Cardiac muscle cell (in vitro differentiated cells and primary cell): ENCODE measurements around the gene OR7A10. TPM values are rescaled to one million over a fixed set of nuclear protein-coding genes. Genes with fewer than 3 reads are reported as not detected.
"Not testable (repeated sequence)": the region's sequence is repeated elsewhere in the genome, so short reads cannot be mapped to it uniquely, and the experiment has no call there.

Source experiments
- DNase-seq, 2 donors: peaks; one replicate each; pipeline versions ENCODE4 v3.0.0 to v3.0.0-alpha.2; 2010 to 2017; ENCODE audit warnings: low read depth in 1 of 2, low spot score in 1 of 2
- H3K27ac ChIP-seq: fragments of 200-600 bp; sonication (generic); 2 replicates; pipeline ENCODE4 v1.5.1; 2016
- H3K27me3 ChIP-seq: fragments of 200-600 bp; sonication (generic); 2 replicates; pipeline ENCODE4 v1.6.0; 2016; ENCODE audit warnings: control low read depth
- H3K36me3 ChIP-seq: fragments of 200-600 bp; sonication (generic); 2 replicates; pipeline ENCODE4 v1.5.1; 2016; ENCODE audit warnings: control low read depth
- H3K4me1 ChIP-seq: fragments of 200-600 bp; sonication (generic); 2 replicates; pipeline ENCODE4 v1.8.1; 2017; ENCODE audit warnings: low read depth, mild to moderate bottlenecking, mixed run types
- H3K4me3 ChIP-seq: fragments of 200-600 bp; sonication (generic); 2 replicates; pipeline ENCODE4 v1.5.1; 2016; ENCODE audit warnings: mild to moderate bottlenecking
- H3K9me3 ChIP-seq: fragments of 200-600 bp; sonication (generic); 2 replicates; pipeline ENCODE4 v1.5.1; 2017; ENCODE audit warnings: low read depth, mild to moderate bottlenecking, control low read depth
- polyA plus RNA-seq: library from polyadenylated mRNA; unstranded; fragments of >200 nt; fragmentation: Nextera tagmentation; extraction: Ambion mirVana; gene quantifications from 2 replicates; pipeline ENCODE4 v1.2.1, GENCODE V29; 2016
- total RNA-seq: library from RNA; depleted of rRNA; stranded (reverse); fragments of >200 nt; gene quantifications from 2 replicates; pipeline ENCODE4 v1.2.3, GENCODE V29; 2016
- TF ChIP-seq, protein P1 (sequence below): IDR thresholded peaks from 2 replicates; pipeline ENCODE4 v1.5.1; 2012; ENCODE audit warnings: low read depth, mild to moderate bottlenecking, low read length

The OR7A10 gene
- total and polyA plus RNA-seq, 2 experiments from 2014 or later = not detected

DNA sequence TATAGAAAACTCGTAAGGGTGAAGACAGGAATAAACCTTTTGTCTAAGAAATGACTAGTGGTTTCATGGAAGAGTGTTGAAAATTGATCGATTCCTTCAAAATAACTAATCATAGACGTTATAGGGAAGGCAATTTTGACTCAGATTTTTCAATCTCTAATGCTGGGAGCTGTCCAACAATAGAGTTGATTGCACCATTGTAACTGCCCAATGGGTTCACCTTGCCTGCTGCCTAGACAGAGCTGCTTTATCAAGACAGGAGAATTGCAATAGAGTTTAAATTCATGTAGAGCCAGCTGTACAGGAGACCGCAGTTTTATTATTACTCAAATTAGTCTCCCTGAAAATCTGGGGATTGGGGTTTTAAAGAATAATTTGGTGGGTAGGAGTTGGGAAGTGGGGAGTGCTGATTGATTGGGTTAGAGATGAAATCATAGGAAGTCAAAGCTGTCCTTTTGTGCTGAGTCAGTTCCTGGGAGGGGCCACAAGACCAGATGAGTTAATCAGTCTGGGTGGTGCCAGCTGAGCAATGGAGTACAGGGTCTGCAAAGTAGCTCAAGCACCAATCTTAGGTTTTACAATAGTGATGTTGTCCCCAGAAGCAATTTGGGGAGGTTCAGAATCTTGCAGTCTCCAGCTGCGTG, 53.5 kb downstream of the OR7A10 start:
- no peak overlapping the region for H3K27ac ChIP-seq
- DNase-seq = no peak
- no peaks in the 10 kb centered on the region for H3K27me3 ChIP-seq
- TF ChIP-seq, protein P1, sequence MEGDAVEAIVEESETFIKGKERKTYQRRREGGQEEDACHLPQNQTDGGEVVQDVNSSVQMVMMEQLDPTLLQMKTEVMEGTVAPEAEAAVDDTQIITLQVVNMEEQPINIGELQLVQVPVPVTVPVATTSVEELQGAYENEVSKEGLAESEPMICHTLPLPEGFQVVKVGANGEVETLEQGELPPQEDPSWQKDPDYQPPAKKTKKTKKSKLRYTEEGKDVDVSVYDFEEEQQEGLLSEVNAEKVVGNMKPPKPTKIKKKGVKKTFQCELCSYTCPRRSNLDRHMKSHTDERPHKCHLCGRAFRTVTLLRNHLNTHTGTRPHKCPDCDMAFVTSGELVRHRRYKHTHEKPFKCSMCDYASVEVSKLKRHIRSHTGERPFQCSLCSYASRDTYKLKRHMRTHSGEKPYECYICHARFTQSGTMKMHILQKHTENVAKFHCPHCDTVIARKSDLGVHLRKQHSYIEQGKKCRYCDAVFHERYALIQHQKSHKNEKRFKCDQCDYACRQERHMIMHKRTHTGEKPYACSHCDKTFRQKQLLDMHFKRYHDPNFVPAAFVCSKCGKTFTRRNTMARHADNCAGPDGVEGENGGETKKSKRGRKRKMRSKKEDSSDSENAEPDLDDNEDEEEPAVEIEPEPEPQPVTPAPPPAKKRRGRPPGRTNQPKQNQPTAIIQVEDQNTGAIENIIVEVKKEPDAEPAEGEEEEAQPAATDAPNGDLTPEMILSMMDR = no peak
- no peaks in the 10 kb centered on the region for H3K36me3 ChIP-seq
- H3K4me3 ChIP-seq = no peak overlapping the region
- no peaks in the 10 kb centered on the region for H3K9me3 ChIP-seq
- H3K4me1 ChIP-seq = no peaks in the 10 kb centered on the region

DNA sequence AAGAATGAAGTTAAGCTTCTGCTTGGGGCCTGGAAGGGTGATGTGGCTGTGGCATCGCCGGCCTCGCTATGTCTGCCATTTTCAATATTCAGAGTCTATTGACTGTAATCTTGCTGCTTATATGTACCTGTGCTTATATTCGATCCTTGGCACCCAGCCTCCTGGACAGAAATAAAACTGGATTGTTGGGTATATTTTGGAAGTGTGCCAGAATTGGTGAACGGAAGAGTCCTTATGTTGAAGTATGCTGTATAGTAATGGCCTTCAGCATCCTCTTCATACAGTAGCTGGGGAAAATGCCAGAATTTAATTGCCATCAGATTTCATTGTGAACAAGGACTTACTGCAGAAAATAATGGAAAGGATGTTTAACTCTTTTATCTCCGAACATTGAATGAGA, 56.5 kb downstream of the OR7A10 start:
- H3K27ac ChIP-seq, DNase-seq, H3K4me3 ChIP-seq, H3K27me3 ChIP-seq, H3K4me1 ChIP-seq, H3K36me3 ChIP-seq, H3K9me3 ChIP-seq: not testable (repeated sequence)

Other genes starting within 250 kb of the OR7A10 start
- gene ADGRE3, start 174.1 kb downstream of the OR7A10 start, total RNA-seq = not detected in 2 replicates
- gene ADGRE3, start 174.1 kb downstream of the OR7A10 start, polyA plus RNA-seq = not detected in 2 replicates
- 12.5 and 29.9 TPM in 2 replicates for gene ZNF333, start 158.9 kb downstream of the OR7A10 start, total RNA-seq
- gene ZNF333, start 158.9 kb downstream of the OR7A10 start, polyA plus RNA-seq = 11.2 and 16.7 TPM in 2 replicates
- 0.09 TPM in 1 of 2 replicates, not detected in the other for gene ADGRE2, start 70.4 kb downstream of the OR7A10 start, total RNA-seq
- 0.04 TPM in 1 of 2 replicates, not detected in the other for gene ADGRE2, start 70.4 kb downstream of the OR7A10 start, polyA plus RNA-seq
- gene OR7A5, start 13.7 kb downstream of the OR7A10 start, total RNA-seq = not detected in 2 replicates
- gene OR7A5, start 13.7 kb downstream of the OR7A10 start, polyA plus RNA-seq = not detected in 2 replicates
- gene OR7C1, start 13.7 kb downstream of the OR7A10 start, total RNA-seq = not detected in 2 replicates
- not detected in 2 replicates for gene OR7C1, start 13.7 kb downstream of the OR7A10 start, polyA plus RNA-seq
- gene OR7A17, start 37.2 kb upstream of the OR7A10 start, total RNA-seq = not detected in 2 replicates
- gene OR7A17, start 37.2 kb upstream of the OR7A10 start, polyA plus RNA-seq = not detected in 2 replicates
- not detected in 2 replicates for gene OR7C2, start 92.6 kb upstream of the OR7A10 start, total RNA-seq
- not detected in 2 replicates for gene OR7C2, start 92.6 kb upstream of the OR7A10 start, polyA plus RNA-seq
- gene SLC1A6, start 130.9 kb upstream of the OR7A10 start, total RNA-seq = 0.63 and 1.4 TPM in 2 replicates
- 0.86 and 1.3 TPM in 2 replicates for gene SLC1A6, start 130.9 kb upstream of the OR7A10 start, polyA plus RNA-seq
- not detected in 2 replicates for gene CASP14, start 200.6 kb upstream of the OR7A10 start, total RNA-seq
- not detected in 2 replicates for gene CASP14, start 200.6 kb upstream of the OR7A10 start, polyA plus RNA-seq
- not detected in 2 replicates for gene OR1I1, start 233.3 kb upstream of the OR7A10 start, total RNA-seq
- gene OR1I1, start 233.3 kb upstream of the OR7A10 start, polyA plus RNA-seq = not detected in 2 replicates